ENCODE measurements around the gene ABLIM1.

Gene ABLIM1

DNA sequence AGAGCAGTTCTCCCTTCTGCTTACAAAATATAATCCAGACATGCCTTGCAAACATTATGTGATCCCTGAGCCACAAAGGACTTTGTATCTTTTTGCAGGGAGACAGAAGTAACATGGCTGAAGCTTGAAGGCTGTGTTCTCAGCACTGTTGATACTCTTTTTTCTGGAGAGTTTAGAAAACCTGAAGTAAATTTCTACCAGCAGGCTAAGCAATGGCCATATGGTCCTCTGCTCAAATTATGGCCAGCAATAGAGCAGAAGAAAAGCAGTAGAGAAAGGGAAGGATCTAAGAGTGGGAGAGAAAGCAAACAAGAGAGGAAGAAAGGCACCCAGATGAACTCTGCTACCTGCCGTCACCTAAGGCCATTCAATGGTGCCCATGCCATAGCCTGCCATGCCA lies 98.4 kb downstream of the ABLIM1 start:
- no peak for TF ChIP-seq CTCF (IDR thresholded peaks at IDR 0.05; ENCODE audit: low read depth, low read length, missing control alignments)
- H3K4me3 ChIP-seq (ENCODE audit: low read depth, low read length): no peak overlapping the region
- DNase-seq (ENCODE audit: low read depth): no peak

GRCh38 chr10:114557854-114558253 lies 100.2 kb downstream of the ABLIM1 start:
- no peak for TF ChIP-seq CTCF (IDR thresholded peaks at IDR 0.05; ENCODE audit: low read depth, low read length, missing control alignments)
- no peak for DNase-seq (ENCODE audit: low read depth)

GRCh38 chr10:114556236-114557122 lies 101.6 kb downstream of the ABLIM1 start:
- TF ChIP-seq CTCF (IDR thresholded peaks at IDR 0.05; ENCODE audit: low read depth, low read length, missing control alignments): no peak
- no peak for DNase-seq (ENCODE audit: low read depth)
- H3K4me3 ChIP-seq (ENCODE audit: low read depth, low read length): no peak overlapping the region

More at GRCh38 chr10:114557854-114558253, 100.2 kb downstream of the ABLIM1 start:
- H3K4me3 ChIP-seq (ENCODE audit: low read depth, low read length): no peak overlapping the region

- TF ChIP-seq CTCF (IDR thresholded peaks at IDR 0.05; ENCODE audit: low read depth, low read length, missing control alignments): no peak
- H3K4me3 ChIP-seq (ENCODE audit: low read depth, low read length): no peak overlapping the region
- no peak for DNase-seq (ENCODE audit: low read depth)
Observed at GRCh38 chr10:114553436-114553835, 104.6 kb downstream of the ABLIM1 start.

GRCh38 chr10:114552050-114552449 lies 106.0 kb downstream of the ABLIM1 start:
- no peak for DNase-seq (ENCODE audit: low read depth)
- H3K4me3 ChIP-seq (ENCODE audit: low read depth, low read length): no peak overlapping the region
- no peak for TF ChIP-seq CTCF (IDR thresholded peaks at IDR 0.05; ENCODE audit: low read depth, low read length, missing control alignments)

- no peak for DNase-seq (ENCODE audit: low read depth)
- no peak overlapping the region for H3K4me3 ChIP-seq (ENCODE audit: low read depth, low read length)
- TF ChIP-seq CTCF (IDR thresholded peaks at IDR 0.05; ENCODE audit: low read depth, low read length, missing control alignments): no peak
Observed at GRCh38 chr10:114551636-114551972, 106.5 kb downstream of the ABLIM1 start.
